ENCODE measurements around the gene PBX1. TPM values are rescaled to one million over a fixed set of nuclear protein-coding genes. Genes with fewer than 3 reads are reported as not detected.
A peak's percentile ranks its signal among the peaks of the same experiment; 100 is the strongest.

The PBX1 gene
- total and polyA plus RNA-seq, 12 donors = 13.3 to 91.8 (median 62.7) TPM

GRCh38 chr1:164806531-164806930 lies 247.5 kb downstream of the PBX1 start:
- TF ChIP-seq CTCF (IDR thresholded peaks at IDR 0.05) = no peak
- H3K36me3 ChIP-seq = peaks cover 0 to 58% (median 20%) of the 10 kb centered on the region in 9 donors
- H3K9me3 ChIP-seq = no peaks in the 10 kb centered on the region
- no peak overlapping the region for H3K4me3 ChIP-seq
- no peak overlapping the region for H3K27ac ChIP-seq
- DNase-seq (no peak), ATAC-seq (no peak)
- H3K4me1 ChIP-seq = peaks cover 0 to 47% (median 37%) of the 10 kb centered on the region in 9 donors
- WGBS, 2 donors = 79 to 85% methylated on average over 6 of the region's 6 CpGs
- intact Hi-C loops (cut with DNase I) = no loop called here
- no peaks in the 10 kb centered on the region for H3K27me3 ChIP-seq

- no peak for ATAC-seq
- H3K27ac ChIP-seq = no peak overlapping the region
- intact Hi-C loops (cut with DNase I) = no loop called here
- H3K9me3 ChIP-seq = no peaks in the 10 kb centered on the region
- no peak for DNase-seq
- H3K27me3 ChIP-seq = no peaks in the 10 kb centered on the region
- H3K36me3 ChIP-seq = peaks cover 0 to 43% (median 6%) of the 10 kb centered on the region in 9 donors
- no peak overlapping the region for H3K4me3 ChIP-seq
- H3K4me1 ChIP-seq = no peaks in the 10 kb centered on the region
- no peak for TF ChIP-seq CTCF (IDR thresholded peaks at IDR 0.05)
- 94 to 96% methylated on average over 1 of the region's 1 CpG for WGBS, 2 donors
Measured at GRCh38 chr1:164813776-164814175, 254.8 kb downstream of the PBX1 start.

- H3K4me3 ChIP-seq = no peak overlapping the region
- peaks cover 0 to 52% (median 12%) of the 10 kb centered on the region in 9 donors for H3K36me3 ChIP-seq
- ATAC-seq (no peak), DNase-seq (no peak)
- no peaks in the 10 kb centered on the region for H3K9me3 ChIP-seq
- no peak for TF ChIP-seq CTCF (IDR thresholded peaks at IDR 0.05)
- H3K27ac ChIP-seq = no peak overlapping the region
- peaks cover 0 to 31% (median 16%) of the 10 kb centered on the region in 9 donors for H3K4me1 ChIP-seq
- no peaks in the 10 kb centered on the region for H3K27me3 ChIP-seq
- intact Hi-C loops (cut with DNase I) = loop anchor here in 2 of 10 donors (5.0 to 10.0 kb wide), 2 partner anchors 34 to 253 kb away; no protein-coding TSS in a partner anchor
- WGBS, 2 donors = 98% methylated on average over 9 of the region's 9 CpGs
Measured at GRCh38 chr1:164821648-164822047, 262.7 kb downstream of the PBX1 start.

- intact Hi-C loops (cut with DNase I) = loop anchor here in 3 of 10 donors (1.0 to 10.0 kb wide), 3 partner anchors 36 to 251 kb away; no protein-coding TSS in a partner anchor
- 35 to 39% methylated on average over 5 of the region's 5 CpGs for WGBS, 2 donors
- ATAC-seq = peak; percentile 53 to 95 (median 88)
Measured at GRCh38 chr1:164823486-164824279, 264.7 kb downstream of the PBX1 start.

More at GRCh38 chr1:164823486-164824279, 264.7 kb downstream of the PBX1 start:
- peaks cover 0 to 31% (median 16%) of the 10 kb centered on the region in 9 donors for H3K4me1 ChIP-seq
- peak in 3 of 9 donors; percentile 24 to 27 (median 27) for TF ChIP-seq CTCF (IDR thresholded peaks at IDR 0.05)
- peak overlapping the region in 9 of 10 donors; percentile 32 to 84 (median 70) for H3K27ac ChIP-seq
- no peaks in the 10 kb centered on the region for H3K9me3 ChIP-seq
- H3K4me3 ChIP-seq = no peak overlapping the region
- H3K27me3 ChIP-seq = no peaks in the 10 kb centered on the region
- peak in 1 of 2 donors; percentile 38 for DNase-seq
- peaks cover 0 to 56% (median 12%) of the 10 kb centered on the region in 9 donors for H3K36me3 ChIP-seq

Data from heart right ventricle (tissue), 16 donors.